A673 (cell line): ENCODE results near the gene ABCD2. TPM values are rescaled to one million over a fixed set of nuclear protein-coding genes. Genes with fewer than 3 reads are reported as not detected.
"Not testable (repeated sequence)": the region's sequence is repeated elsewhere in the genome, so short reads cannot be mapped to it uniquely, and the experiment has no call there.

ENCODE experiments used
- BruUV-seq: library from RNA; stranded (reverse); fragments of 400-500 nt; replicated peaks from 2 replicates; lab custom pipeline; 2021; lab: Mats Ljungman, UMichigan
- CTCF ChIA-PET: fragments of 300-600 bp; sonication (Branson Sonifier 250); formaldehyde crosslinking; loops from one replicate; lab custom pipeline; 2022; ENCODE audit warnings: antibody characterized with exemption; lab: Charles Lee
- POLR2A ChIA-PET: fragments of 300-600 bp; sonication (Branson Sonifier 250); formaldehyde crosslinking; loops from one replicate; lab custom pipeline; 2022; ENCODE audit warnings: antibody characterized with exemption; ENCODE audit not compliant: low non-redundant PET; lab: Charles Lee
- DNase-seq: peaks from one replicate; pipeline ENCODE4 v3.0.0-alpha.2; 2015; ENCODE audit warnings: low spot score
- H3K27ac ChIP-seq: fragments of 200-600 bp; sonication (generic); 2 replicates; pipeline ENCODE4 v1.5.1; 2016; ENCODE audit warnings: mixed run types, low read depth, mild to moderate bottlenecking, mixed read lengths, antibody characterized with exemption, low read length; ENCODE audit not compliant: poor library complexity, severe bottlenecking
- H3K27me3 ChIP-seq: fragments of 200-600 bp; sonication (generic); replicated peaks from 2 replicates; pipeline ENCODE4 v1.6.1; 2017; ENCODE audit warnings: mixed run types, low read depth, mild to moderate bottlenecking, mixed read lengths, antibody characterized with exemption, low read length; ENCODE audit not compliant: insufficient read depth, poor library complexity
- H3K36me3 ChIP-seq: fragments of 200-600 bp; sonication (generic); 2 replicates; pipeline ENCODE4 v1.6.1; 2016; ENCODE audit warnings: mixed run types, mild to moderate bottlenecking, mixed read lengths, antibody characterized with exemption, low read length; ENCODE audit not compliant: insufficient read depth, poor library complexity, severe bottlenecking
- H3K4me1 ChIP-seq: fragments of 200-600 bp; sonication (generic); 2 replicates; pipeline ENCODE4 v1.6.1; 2017; ENCODE audit warnings: mixed run types, mild to moderate bottlenecking, mixed read lengths, antibody characterized with exemption, low read length; ENCODE audit not compliant: insufficient read depth, poor library complexity, severe bottlenecking
- H3K4me3 ChIP-seq: fragments of 200-600 bp; sonication (generic); 2 replicates; pipeline ENCODE4 v1.5.1; 2016; ENCODE audit warnings: low read depth, mixed run types, mild to moderate bottlenecking, mixed read lengths, low read length; ENCODE audit not compliant: poor library complexity, severe bottlenecking
- H3K9me3 ChIP-seq: fragments of 200-600 bp; sonication (generic); 2 replicates; pipeline ENCODE4 v1.6.1; 2016; ENCODE audit warnings: mixed run types, low read depth, mild to moderate bottlenecking, mixed read lengths, antibody characterized with exemption, low read length; ENCODE audit not compliant: poor library complexity, severe bottlenecking
- EZH2 ChIP-seq: fragments of 200-600 bp; sonication (generic); IDR thresholded peaks from 2 replicates; pipeline ENCODE4 v1.6.1; 2017; ENCODE audit warnings: borderline replicate concordance, low read depth, mild to moderate bottlenecking, mixed read lengths, antibody characterized with exemption, low read length; ENCODE audit not compliant: poor library complexity, severe bottlenecking
- intact Hi-C: fragments of 100-400 bp; cut with micrococcal nuclease; formaldehyde crosslinking; loops from one replicate; pipeline ENCODE4 v1.10.0; 2022; ENCODE audit not compliant: unreplicated experiment
- total RNA-seq: library from RNA; stranded (reverse); gene quantifications from 2 replicates; pipeline ENCODE4 v1.2.3, GENCODE V29; 2021
- TF ChIP-seq, protein P1 (sequence below): fragments of 300-800, 200-600 bp; sonication (generic); conservative IDR thresholded peaks from 2 replicates; pipeline ENCODE4 v1.5.1; 2017; ENCODE audit warnings: low read depth, mild to moderate bottlenecking, antibody characterized with exemption, low read length, moderate library complexity, mixed read lengths

The ABCD2 gene
- total RNA-seq, 1 experiment from 2014 or later: not detected

DNA sequence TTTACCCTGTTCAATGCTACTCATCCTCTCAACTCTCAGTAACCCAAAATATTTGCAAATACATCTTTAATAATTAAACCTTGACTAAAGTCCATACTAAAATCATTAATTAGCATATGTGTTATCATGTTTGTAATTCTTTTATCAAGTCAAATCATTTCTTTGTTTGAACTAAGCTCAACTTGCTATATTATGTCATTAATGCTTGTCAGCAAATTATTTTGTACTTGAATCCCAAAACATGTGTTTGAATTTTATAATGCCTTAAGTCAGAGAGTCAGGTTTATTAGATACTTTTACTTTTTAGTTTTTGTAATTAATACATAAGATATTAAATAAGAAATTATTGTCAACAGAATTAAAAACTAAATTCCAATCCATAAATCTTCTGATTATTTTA is 16.5 kb downstream of the ABCD2 start:
- TF ChIP-seq, protein P1, sequence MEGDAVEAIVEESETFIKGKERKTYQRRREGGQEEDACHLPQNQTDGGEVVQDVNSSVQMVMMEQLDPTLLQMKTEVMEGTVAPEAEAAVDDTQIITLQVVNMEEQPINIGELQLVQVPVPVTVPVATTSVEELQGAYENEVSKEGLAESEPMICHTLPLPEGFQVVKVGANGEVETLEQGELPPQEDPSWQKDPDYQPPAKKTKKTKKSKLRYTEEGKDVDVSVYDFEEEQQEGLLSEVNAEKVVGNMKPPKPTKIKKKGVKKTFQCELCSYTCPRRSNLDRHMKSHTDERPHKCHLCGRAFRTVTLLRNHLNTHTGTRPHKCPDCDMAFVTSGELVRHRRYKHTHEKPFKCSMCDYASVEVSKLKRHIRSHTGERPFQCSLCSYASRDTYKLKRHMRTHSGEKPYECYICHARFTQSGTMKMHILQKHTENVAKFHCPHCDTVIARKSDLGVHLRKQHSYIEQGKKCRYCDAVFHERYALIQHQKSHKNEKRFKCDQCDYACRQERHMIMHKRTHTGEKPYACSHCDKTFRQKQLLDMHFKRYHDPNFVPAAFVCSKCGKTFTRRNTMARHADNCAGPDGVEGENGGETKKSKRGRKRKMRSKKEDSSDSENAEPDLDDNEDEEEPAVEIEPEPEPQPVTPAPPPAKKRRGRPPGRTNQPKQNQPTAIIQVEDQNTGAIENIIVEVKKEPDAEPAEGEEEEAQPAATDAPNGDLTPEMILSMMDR: no peak
- no peak for TF ChIP-seq EZH2
- intact Hi-C loops: no loop called here
- no peak overlapping the region for H3K27ac ChIP-seq
- H3K4me3 ChIP-seq: no peak overlapping the region
- DNase-seq: no peak
- ChIA-PET CTCF (no interaction called here), POLR2A (no interaction called here)
- H3K9me3 ChIP-seq: no peaks in the 10 kb centered on the region
- no peaks in the 10 kb centered on the region for H3K27me3 ChIP-seq
- no peaks in the 10 kb centered on the region for H3K36me3 ChIP-seq
- BruUV-seq: no TSS peak
- no peaks in the 10 kb centered on the region for H3K4me1 ChIP-seq

DNA sequence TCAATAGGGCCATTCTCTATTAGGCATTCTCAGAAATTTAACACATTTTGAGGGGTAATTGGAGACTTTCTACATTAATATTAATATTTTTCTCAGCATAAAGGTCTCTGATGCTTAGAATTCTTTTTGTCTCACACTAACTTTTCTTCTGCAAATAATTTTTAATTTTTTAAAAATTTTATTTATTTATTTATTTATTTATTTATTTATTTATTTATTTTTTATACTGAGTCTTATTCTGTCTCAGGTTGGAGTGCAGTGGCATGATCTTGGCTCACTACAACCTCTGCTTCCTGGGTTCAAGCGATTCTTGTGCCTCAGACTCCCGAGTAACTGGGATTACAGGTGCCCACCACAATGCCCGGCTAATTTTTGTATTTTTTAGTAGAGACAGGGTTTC is 17.7 kb downstream of the ABCD2 start:
- CTCF ChIA-PET, DNase-seq, POLR2A ChIA-PET, H3K4me1 ChIP-seq, H3K4me3 ChIP-seq, intact Hi-C loops, H3K9me3 ChIP-seq, H3K27ac ChIP-seq, BruUV-seq, H3K27me3 ChIP-seq, H3K36me3 ChIP-seq: not testable (repeated sequence)

DNA sequence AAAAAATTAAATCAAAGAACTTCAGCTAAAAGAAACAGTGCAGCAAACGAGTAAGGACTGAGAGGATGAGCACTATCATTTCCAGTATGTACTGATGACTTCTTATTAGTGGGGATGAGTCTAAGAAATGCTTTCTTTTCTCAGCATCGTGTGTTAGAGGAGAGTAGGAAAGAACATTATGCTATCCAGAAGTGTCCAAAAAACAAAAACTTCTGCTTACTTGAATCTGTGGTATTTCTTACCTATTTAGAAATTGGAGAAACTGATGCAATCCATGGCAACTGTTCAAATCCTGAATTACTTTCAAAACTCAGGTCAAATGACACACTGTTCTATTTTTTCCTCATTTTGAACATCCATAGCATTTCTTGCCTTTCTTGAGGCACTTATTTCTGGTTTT is 23.7 kb downstream of the ABCD2 start:
- Histone ChIP-seq H3K4me3 (no peak overlapping the region), H3K27ac (no peak overlapping the region), H3K36me3 (no peaks in the 10 kb centered on the region), H3K27me3 (no peaks in the 10 kb centered on the region), H3K4me1 (peaks cover 4% of the 10 kb centered on the region), H3K9me3 (no peaks in the 10 kb centered on the region)
- ChIA-PET CTCF (no interaction called here), POLR2A (no interaction called here)
- TF ChIP-seq EZH2: no peak
- TF ChIP-seq, protein P1: no peak
- no TSS peak for BruUV-seq
- intact Hi-C loops: no loop called here
- no peak for DNase-seq

DNA sequence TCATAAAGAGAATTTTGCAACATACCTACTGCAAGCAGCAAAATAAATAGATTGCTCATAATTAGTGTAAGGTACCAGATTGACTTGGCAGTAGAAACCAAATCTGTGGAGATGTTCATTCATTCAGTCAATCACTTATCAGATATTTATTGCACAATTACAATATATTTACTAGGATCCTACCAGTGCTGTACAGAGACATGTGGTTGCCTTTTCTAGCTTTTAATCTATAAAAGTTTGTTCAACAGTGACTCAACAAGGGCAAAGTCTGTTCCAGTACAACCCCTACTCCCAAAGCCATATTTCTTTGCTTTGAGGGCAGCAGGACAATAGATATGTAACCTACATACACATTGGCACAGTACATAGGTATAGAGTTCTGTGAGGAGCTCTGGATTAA is 27.3 kb downstream of the ABCD2 start:
- ChIA-PET POLR2A (no interaction called here), CTCF (no interaction called here)
- Histone ChIP-seq H3K4me1 (peaks cover 8% of the 10 kb centered on the region), H3K36me3 (no peaks in the 10 kb centered on the region), H3K4me3 (no peak overlapping the region), H3K27ac (no peak overlapping the region), H3K9me3 (no peaks in the 10 kb centered on the region), H3K27me3 (no peaks in the 10 kb centered on the region)
- no peak for DNase-seq
- no TSS peak for BruUV-seq
- TF ChIP-seq, protein P1: no peak
- no peak for TF ChIP-seq EZH2
- intact Hi-C loops: no loop called here
